Activated naive CD4-positive, alpha-beta T cell treated with anti-CD3 and anti-CD28 coated beads, Interleukin-2, amount 50 U/mL, for 72 hours (primary cell): ENCODE data around the gene NOC4L. TPM values are rescaled to one million over a fixed set of nuclear protein-coding genes. Genes with fewer than 3 reads are reported as not detected.
"Not testable (repeated sequence)": the region's sequence is repeated elsewhere in the genome, so short reads cannot be mapped to it uniquely, and the experiment has no call there.

Source experiments
- ATAC-seq, 2 donors: fragments of 150-1000 bp; cut with Tn5 transposase; 2 replicates each; pipeline ENCODE4 v1.10.0; 2021; ENCODE audit warnings: mild to moderate bottlenecking in 2 of 2, moderate library complexity in 2 of 2
- DNase-seq, 2 donors: peaks; one replicate each; pipeline ENCODE4 v3.0.0; 2021 to 2022; ENCODE audit warnings: low spot score in 2 of 2
- H3K27ac Mint-ChIP-seq, 2 donors: one replicate each; pipeline ENCODE4 v1.8.0; 2022; ENCODE audit warnings: mild to moderate bottlenecking in 2 of 2, mixed read lengths in 2 of 2
- H3K36me3 Mint-ChIP-seq, 2 donors: one replicate each; pipeline ENCODE4 v1.8.0; 2022; ENCODE audit warnings: mixed read lengths in 2 of 2
- H3K9me3 Mint-ChIP-seq, 2 donors: one replicate each; pipeline ENCODE4 v1.8.0; 2022; ENCODE audit warnings: mixed read lengths in 2 of 2
- total RNA-seq, 2 donors: library from RNA; stranded (reverse); gene quantifications; one replicate each; pipeline ENCODE4 v1.2.3, GENCODE V29; 2022

NOC4L gene
- total RNA-seq, 2 donors from 2014 or later: 21.0 to 29.3 TPM

- H3K36me3 Mint-ChIP-seq, H3K9me3 Mint-ChIP-seq, H3K27ac Mint-ChIP-seq, ATAC-seq, DNase-seq: not testable (repeated sequence)
These were observed 8.0 kb upstream of the NOC4L start for GRCh38 chr12:132136226-132136625.

- ATAC-seq: no peak
- H3K27ac Mint-ChIP-seq: no peak overlapping the region
- H3K36me3 Mint-ChIP-seq: peaks cover 5 to 10% of the 10 kb centered on the region in 2 donors
- H3K9me3 Mint-ChIP-seq: no peaks in the 10 kb centered on the region
- DNase-seq: no peak
These were observed 6.7 kb upstream of the NOC4L start for GRCh38 chr12:132137483-132138125.

- peaks cover 5 to 10% of the 10 kb centered on the region in 2 donors for H3K36me3 Mint-ChIP-seq
- no peak for ATAC-seq
- no peaks in the 10 kb centered on the region for H3K9me3 Mint-ChIP-seq
- peak overlapping the region in 1 of 2 donors; percentile 84 for H3K27ac Mint-ChIP-seq
- DNase-seq: no peak
These were observed 5.1 kb upstream of the NOC4L start for GRCh38 chr12:132138941-132139871.

- ATAC-seq (no peak), DNase-seq (no peak)
- Mint-ChIP-seq H3K9me3 (no peaks in the 10 kb centered on the region), H3K36me3 (peaks cover 5 to 10% of the 10 kb centered on the region in 2 donors), H3K27ac (peak overlapping the region in 1 of 2 donors; percentile 84)
These were observed 4.3 kb upstream of the NOC4L start for GRCh38 chr12:132139912-132140311.

DNA sequence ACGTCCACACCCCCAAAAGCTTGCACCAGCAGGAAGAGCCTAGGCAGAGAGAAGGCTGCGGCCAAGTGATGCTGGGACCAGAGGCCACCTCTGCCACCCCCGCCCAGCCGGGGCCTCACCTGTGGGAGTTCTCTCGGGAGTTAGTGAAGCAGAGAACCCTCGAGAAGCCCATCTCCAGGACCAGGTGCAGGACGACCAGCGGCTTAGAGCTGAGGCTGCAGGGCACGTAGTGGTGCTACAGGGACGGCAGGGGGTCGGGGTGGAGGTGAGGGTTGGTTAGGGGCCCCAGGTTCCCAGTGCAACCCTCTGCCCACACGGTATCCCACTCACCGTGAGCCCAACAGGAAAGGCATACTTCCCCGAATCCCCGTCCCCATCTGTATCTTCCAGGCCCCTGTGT, 3.8 kb upstream of the NOC4L start:
- DNase-seq: no peak
- peaks cover 5 to 10% of the 10 kb centered on the region in 2 donors for H3K36me3 Mint-ChIP-seq

GRCh38 chr12:132140918-132141841, 3.1 kb upstream of the NOC4L start:
- peaks cover 5 to 12% of the 10 kb centered on the region in 2 donors for H3K36me3 Mint-ChIP-seq
- no peak overlapping the region for H3K27ac Mint-ChIP-seq
- H3K9me3 Mint-ChIP-seq: no peaks in the 10 kb centered on the region
- DNase-seq (peak in 1 of 2 donors; percentile 49), ATAC-seq (no peak)

More for the DNA sequence above, 3.8 kb upstream of the NOC4L start:
- ATAC-seq: no peak
- Mint-ChIP-seq H3K9me3 (no peaks in the 10 kb centered on the region), H3K27ac (no peak overlapping the region)

DNA sequence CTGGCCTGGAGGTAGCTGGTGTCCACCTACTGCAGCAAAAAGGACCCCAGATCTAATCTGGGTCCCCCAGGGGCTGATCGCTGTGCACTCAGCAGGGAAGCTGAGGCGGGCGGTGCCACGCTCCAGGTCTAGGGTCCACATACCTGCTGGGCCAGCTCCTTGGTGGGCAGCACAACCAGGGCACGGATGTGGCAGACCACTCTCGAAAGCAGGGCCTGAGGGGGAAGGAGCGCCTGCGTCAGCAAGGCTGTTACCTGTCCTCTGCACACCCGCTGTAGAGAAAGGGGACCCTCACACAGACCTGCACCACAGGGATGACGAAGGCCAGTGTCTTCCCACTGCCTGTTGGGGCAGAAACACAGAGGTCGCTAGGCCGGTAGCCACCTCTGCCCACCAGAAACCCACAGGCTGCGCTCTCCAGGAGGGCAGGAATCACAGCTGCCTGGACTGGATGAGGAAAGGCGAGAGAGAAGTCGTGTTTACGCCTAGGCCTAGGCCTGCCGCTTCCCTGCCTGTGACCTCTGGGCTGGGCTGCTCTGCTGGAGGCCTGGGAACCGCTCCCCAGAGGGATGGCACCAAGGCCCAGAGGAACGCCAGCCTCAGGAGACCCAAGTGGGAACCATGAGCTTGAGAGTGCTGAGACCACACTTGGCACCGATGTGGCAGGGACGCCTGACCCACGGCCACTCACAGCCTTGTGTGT, 2.1 kb upstream of the NOC4L start:
- Mint-ChIP-seq H3K9me3 (no peaks in the 10 kb centered on the region), H3K27ac (peak overlapping the region in 1 of 2 donors; percentile 56), H3K36me3 (peaks cover 5 to 15% of the 10 kb centered on the region in 2 donors)
- no peak for ATAC-seq
- peak; percentile 1 to 50 for DNase-seq

- ATAC-seq (no peak), DNase-seq (peak in 1 of 2 donors; percentile 2)
- peak overlapping the region; percentile 56 to 79 for H3K27ac Mint-ChIP-seq
- H3K9me3 Mint-ChIP-seq: no peaks in the 10 kb centered on the region
- H3K36me3 Mint-ChIP-seq: peaks cover 5 to 15% of the 10 kb centered on the region in 2 donors
These were observed 1.4 kb upstream of the NOC4L start for GRCh38 chr12:132142679-132143335.

GRCh38 chr12:132143336-132144071, 753 bp upstream of the NOC4L start:
- Mint-ChIP-seq H3K9me3 (no peaks in the 10 kb centered on the region), H3K27ac (peak overlapping the region; percentile 79 to 89), H3K36me3 (peaks cover 5 to 15% of the 10 kb centered on the region in 2 donors)
- peak; percentile 24 to 43 for ATAC-seq
- peak in 1 of 2 donors; percentile 25 for DNase-seq

- H3K9me3 Mint-ChIP-seq: no peaks in the 10 kb centered on the region
- H3K27ac Mint-ChIP-seq: peak overlapping the region; percentile 88 to 89
- H3K36me3 Mint-ChIP-seq: peaks cover under 1 to 10% of the 10 kb centered on the region in 2 donors
- ATAC-seq (peak; percentile 1 to 16), DNase-seq (no peak)
These were observed 532 bp downstream of the NOC4L start for GRCh38 chr12:132144810-132145168.

GRCh38 chr12:132145334-132145733, 1.1 kb downstream of the NOC4L start:
- H3K27ac Mint-ChIP-seq: peak overlapping the region; percentile 88 to 89
- DNase-seq (peak in 1 of 2 donors; percentile 1), ATAC-seq (no peak)
- H3K36me3 Mint-ChIP-seq: peaks cover 0 to 10% of the 10 kb centered on the region in 2 donors
- no peaks in the 10 kb centered on the region for H3K9me3 Mint-ChIP-seq

GRCh38 chr12:132146098-132146497, 1.8 kb downstream of the NOC4L start:
- Mint-ChIP-seq H3K9me3 (no peaks in the 10 kb centered on the region), H3K36me3 (peaks cover 0 to 10% of the 10 kb centered on the region in 2 donors), H3K27ac (peak overlapping the region in 1 of 2 donors; percentile 52)
- ATAC-seq (no peak), DNase-seq (no peak)

DNA sequence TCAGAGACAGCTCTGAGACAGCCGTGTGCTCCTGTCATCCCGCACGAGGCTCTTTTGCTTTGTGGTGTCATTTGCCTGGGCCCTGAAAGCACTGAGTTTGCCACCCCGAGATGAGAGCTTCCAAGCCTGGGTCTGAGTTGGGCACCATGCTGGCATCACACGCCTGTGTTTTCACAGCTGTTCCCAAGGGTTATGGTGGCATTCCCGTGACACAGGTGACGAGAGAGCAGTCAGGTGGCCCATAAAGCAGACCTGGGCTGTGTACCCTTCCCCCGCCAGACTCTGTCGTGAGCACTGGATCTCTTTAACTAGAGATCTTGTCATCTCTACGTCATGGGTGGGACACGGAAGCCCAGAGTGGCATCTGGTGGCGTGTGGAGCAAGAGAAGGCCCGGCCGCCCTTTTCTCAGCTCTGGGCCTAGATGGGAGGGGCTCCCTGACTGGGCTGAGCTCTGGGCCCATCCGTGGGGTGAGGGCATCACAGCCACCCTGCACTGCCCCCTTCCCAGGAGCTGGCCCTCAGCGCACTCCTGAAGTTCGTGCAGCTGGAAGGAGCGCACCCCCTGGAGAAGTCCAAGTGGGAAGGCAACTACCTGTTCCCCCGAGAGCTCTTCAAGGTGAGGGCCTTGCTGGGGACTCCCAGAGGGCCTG, 2.6 kb downstream of the NOC4L start:
- Mint-ChIP-seq H3K27ac (peak overlapping the region in 1 of 2 donors; percentile 52), H3K36me3 (peaks cover 0 to 10% of the 10 kb centered on the region in 2 donors), H3K9me3 (no peaks in the 10 kb centered on the region)
- peak; percentile 1 to 47 for DNase-seq
- no peak for ATAC-seq
